K562 (cell line): ENCODE measurements around the gene KLHL22. TPM values are rescaled to one million over a fixed set of nuclear protein-coding genes. Genes with fewer than 3 reads are reported as not detected.

ENCODE experiments used
- ATAC-seq: fragments of 200-7000 bp; cut with Tn5 transposase; 3 replicates; pipeline ENCODE4 v1.9.1; 2020; ENCODE audit warnings: moderate library complexity
- BruUV-seq: library from RNA; stranded (reverse); fragments of 400-500 nt; replicated peaks from 2 replicates; lab custom pipeline; 2021; lab: Mats Ljungman, UMichigan
- CTCF ChIA-PET: fragments of 300-600 bp; formaldehyde crosslinking; extraction: SDS; loops from one replicate; lab custom pipeline; 2021; ENCODE audit warnings: low intra/inter-chr PET ratio; lab: Yijun Ruan, JAX
- POLR2A ChIA-PET: fragments of 300-600, 350-650 bp; sonication (Branson Sonifier 250); formaldehyde crosslinking; extraction: SDS; loops from one replicate; lab custom pipeline; 2021; ENCODE audit warnings: antibody characterized with exemption, inconsistent platforms; lab: Yijun Ruan, JAX
- DNase-seq, 4 experiments: peaks; one replicate each; pipeline versions ENCODE4 v3.0.0 to v3.0.0-alpha.2; 2011 to 2018; ENCODE audit warnings: low spot score in 3 of 4, mixed read lengths in 3 of 4; ENCODE audit errors: extremely low read depth in 1 of 4
- FAIRE-seq: peaks from 2 replicates; lab custom pipeline; 2011; peaks lifted over from hg19 to GRCh38; lab: Jason Lieb, UNC
- H2AFZ ChIP-seq: 2 replicates; pipeline ENCODE4 v1.6.0; 2011; ENCODE audit warnings: low read depth, low read length, control low read depth, inconsistent platforms
- H3K27ac ChIP-seq: fragments of 200-600 bp; 3 replicates; pipeline ENCODE4 v1.8.0; 2011; ENCODE audit warnings: low read depth, mild to moderate bottlenecking, control low read depth, inconsistent platforms, low read length, moderate library complexity, mixed read lengths; ENCODE audit errors: extremely low read depth
- H3K27me3 ChIP-seq, 2 experiments: fragments of 300-600 bp in 1 of 2; 2 replicates in 1 of 2; 3 replicates in 1 of 2; pipeline versions ENCODE4 v1.6.0 to v1.8.0; 2011; ENCODE audit warnings: inconsistent platforms in 2 of 2, low read length in 2 of 2, mild to moderate bottlenecking in 1 of 2, mixed read lengths in 1 of 2, moderate library complexity in 1 of 2; ENCODE audit not compliant: control insufficient read depth in 2 of 2, insufficient read depth in 2 of 2
- H3K36me3 ChIP-seq: fragments of 300-600 bp; 3 replicates; pipeline ENCODE4 v1.8.0; 2011; ENCODE audit warnings: mild to moderate bottlenecking, low read length, inconsistent platforms; ENCODE audit not compliant: control insufficient read depth, insufficient read depth
- H3K4me1 ChIP-seq, 2 experiments: fragments of 200-600 bp in 1 of 2; replicated peaks in 1 of 2; 2 replicates in 1 of 2; 3 replicates in 1 of 2; pipeline versions ENCODE4 v1.5.1 to v1.8.0; 2011; ENCODE audit warnings: inconsistent platforms in 2 of 2, low read length in 2 of 2, mild to moderate bottlenecking in 1 of 2, mixed read lengths in 1 of 2, moderate library complexity in 1 of 2; ENCODE audit not compliant: control insufficient read depth in 2 of 2, insufficient read depth in 2 of 2
- H3K4me2 ChIP-seq: 2 replicates; pipeline ENCODE4 v1.6.1; 2011; ENCODE audit warnings: low read length, control low read depth, inconsistent platforms, mixed read lengths; ENCODE audit not compliant: insufficient read depth
- H3K4me3 ChIP-seq: fragments of 200-600 bp; sonication (generic), shearing (Covaris generic); 2 replicates; pipeline ENCODE4 v1.5.1; 2016; ENCODE audit warnings: control low read depth, inconsistent platforms
- H3K79me2 ChIP-seq: fragments of 200-600 bp; 3 replicates; pipeline ENCODE4 v1.8.0; 2011; ENCODE audit warnings: low read length, inconsistent platforms; ENCODE audit not compliant: control insufficient read depth, insufficient read depth
- H3K9ac ChIP-seq, 2 experiments: 2 replicates each; pipeline versions ENCODE4 v1.6.0 to v1.6.1; 2011; ENCODE audit warnings: low read depth in 2 of 2, low read length in 2 of 2, control low read depth in 1 of 2, inconsistent platforms in 1 of 2, mild to moderate bottlenecking in 1 of 2, mixed read lengths in 1 of 2; ENCODE audit not compliant: insufficient read depth in 1 of 2
- H3K9me1 ChIP-seq: one replicate; pipeline ENCODE4 v1.6.0; 2011; ENCODE audit warnings: inconsistent platforms, mild to moderate bottlenecking, low read length, moderate library complexity; ENCODE audit not compliant: control insufficient read depth, insufficient read depth
- H3K9me3 ChIP-seq: replicated peaks from 2 replicates; pipeline ENCODE4 v1.5.1; 2011; ENCODE audit warnings: low read depth, low read length, inconsistent platforms; ENCODE audit not compliant: control insufficient read depth, insufficient read depth
- H4K20me1 ChIP-seq: replicated peaks from 2 replicates; pipeline ENCODE4 v1.6.1; 2011; ENCODE audit warnings: low read length, inconsistent platforms, mixed read lengths; ENCODE audit not compliant: control insufficient read depth, insufficient read depth
- ATF3 ChIP-seq, 2 experiments: fragments of 450-650 bp in 1 of 2; sonication (generic) in 1 of 2; formaldehyde crosslinking in 1 of 2; IDR thresholded peaks in 1 of 2; conservative IDR thresholded peaks in 1 of 2; 2 replicates each; pipeline versions ENCODE4 v1.6.1 to v1.8.1; 2016 to 2023; ENCODE audit warnings: mild to moderate bottlenecking in 2 of 2, moderate library complexity in 2 of 2, inconsistent platforms in 1 of 2, missing genetic modification reagents in 1 of 2
- CC2D1A ChIP-seq: fragments of 450-650 bp; IDR thresholded peaks from 2 replicates; pipeline ENCODE4 v1.6.1; 2017; ENCODE audit warnings: mild to moderate bottlenecking
- CHD2 ChIP-seq: IDR thresholded peaks from 2 replicates; pipeline ENCODE4 v1.6.1; 2011; ENCODE audit warnings: low read depth, low read length
- CREB1 ChIP-seq, 2 experiments: sonication (generic) in 1 of 2; formaldehyde crosslinking in 1 of 2; IDR thresholded peaks; 2 replicates each; pipeline versions ENCODE4 v1.6.1 to v1.8.0; 2012 to 2022; ENCODE audit warnings: inconsistent platforms in 1 of 2, mild to moderate bottlenecking in 1 of 2, missing genetic modification reagents in 1 of 2, moderate library complexity in 1 of 2
- DNMT1 ChIP-seq: fragments of 450-650 bp; IDR thresholded peaks from 2 replicates; pipeline ENCODE4 v1.6.1; 2016; ENCODE audit warnings: antibody characterized with exemption, mild to moderate bottlenecking
- HOMEZ ChIP-seq: fragments of 250-450 bp; sonication (Bioruptor Pico); IDR thresholded peaks from 2 replicates; pipeline ENCODE4 v1.4.0; 2020; ENCODE audit warnings: mild to moderate bottlenecking, moderate library complexity
- PTBP1 ChIP-seq: fragments of 200-400 bp; formaldehyde crosslinking; IDR thresholded peaks from 2 replicates; pipeline ENCODE4 v1.6.1; 2017; ENCODE audit warnings: low read depth, low read length
- ZBTB40 ChIP-seq, 2 experiments: fragments of 450-650 bp in 1 of 2; sonication (generic) in 1 of 2; formaldehyde crosslinking in 1 of 2; IDR thresholded peaks; 2 replicates each; pipeline versions ENCODE4 v1.7.1 to v1.9.0; 2016 to 2022; ENCODE audit warnings: inconsistent platforms in 1 of 2, mild to moderate bottlenecking in 1 of 2, missing genetic modification reagents in 1 of 2
- ZNF717 ChIP-seq: fragments of 250-450 bp; sonication (Bioruptor Pico); IDR thresholded peaks from 2 replicates; pipeline ENCODE4 v1.5.0; 2021
- WGBS: fragments of 100-300 bp; shearing (Covaris generic); methylation state at CpG from one replicate; pipeline ENCODE4 v1.1.6; 2016; ENCODE audit warnings: low coverage, mixed read lengths; ENCODE audit not compliant: insufficient coverage; ENCODE audit errors: missing lambda C conversion rate; 5-methylcytosine and 5-hydroxymethylcytosine counted together
- in situ Hi-C: fragments of 300-500 bp; cut with MboI; formaldehyde crosslinking; loops from 4 replicates; pipeline ENCODE4 v1.15.0; 2018; ENCODE audit warnings: inconsistent platforms, mixed read lengths
- intact Hi-C: fragments of 100-400 bp; cut with micrococcal nuclease; formaldehyde crosslinking; loops from 2 replicates; pipeline ENCODE4 v1.14.2; 2022
- polyA plus RNA-seq, 8 experiments: library from polyadenylated mRNA; depleted of rRNA in 4 of 8; stranded (reverse) in 5 of 8; unstranded in 3 of 8; fragments of >200 nt; fragmentation: Nextera tagmentation in 2 of 8; fragmentation: Illumina TruSeq in 1 of 8; extraction: Ambion mirVana in 2 of 8; extraction: Trizol in 1 of 8; gene quantifications; 2 replicates each; pipeline versions ENCODE4 v1.2.1 to v1.2.3, GENCODE V29; 2011 to 2014; ENCODE audit warnings: inconsistent platforms in 1 of 8, missing spikeins in 1 of 8
- total RNA-seq, 7 experiments: library from RNA; depleted of rRNA in 6 of 7; stranded (reverse); fragments of >200 nt in 6 of 7; fragmentation: Illumina TruSeq in 2 of 7; extraction: Trizol in 2 of 7; gene quantifications; 2 replicates each; pipeline versions ENCODE4 v1.2.1 to v1.2.3, GENCODE V29; 2011 to 2021; ENCODE audit warnings: low replicate concordance in 1 of 7

Gene KLHL22
- total and polyA plus RNA-seq, 9 of the 15 experiments (the other 6 are each of a cell fraction or from before 2014, with no cell fraction given): 1.3 to 25.6 (median 15.2) TPM

GRCh38 chr22:20424932-20425565 lies 70.5 kb downstream of the KLHL22 start:
- Histone ChIP-seq H3K9ac (no peak overlapping the region), H3K4me1 (peaks cover 12 to 49% of the 10 kb centered on the region in 2 experiments), H2AFZ (no peak overlapping the region), H3K27me3 (peaks cover 49 to 77% of the 10 kb centered on the region in 2 experiments; a peak in 4 of 5 replicates), H3K4me3 (no peak overlapping the region), H3K36me3 (no peaks in the 10 kb centered on the region), H3K4me2 (no peak overlapping the region), H3K79me2 (no peaks in the 10 kb centered on the region), H3K9me1 (peaks cover 6% of the 10 kb centered on the region), H3K27ac (no peak overlapping the region), H4K20me1 (peaks cover 38% of the 10 kb centered on the region), H3K9me3 (no peaks in the 10 kb centered on the region)
- no peak for FAIRE-seq
- ChIA-PET POLR2A (no interaction called here), CTCF (no interaction called here)
- in situ Hi-C loops (loop anchor here (5.0 to 25.0 kb wide), 3 partner anchors 32 to 1888 kb away; partner anchors contain the start of gene TMEM191B), intact Hi-C loops (no loop called here)
- DNase-seq: peak in 2 of 4 experiments; percentile 70 to 73
- no peak for ATAC-seq
- BruUV-seq: no TSS peak
- WGBS: 85% methylated on average over 58 of the region's 59 CpGs
- peak; percentile 35; the same call in 1 of the 2 replicates for TF ChIP-seq CHD2
- TF ChIP-seq HOMEZ (CRISPR knock-in tag): no peak
- peak; percentile 30; the same call in 1 of the 2 replicates for TF ChIP-seq CC2D1A
- no peak for TF ChIP-seq CREB1 (IDR thresholded peaks at IDR 0.05)
- TF ChIP-seq CREB1 (CRISPR knock-in tag; IDR thresholded peaks at IDR 0.05): no peak
- peak; percentile 84 for TF ChIP-seq ATF3 (IDR thresholded peaks at IDR 0.05)
- TF ChIP-seq ATF3 (CRISPR knock-in tag; conservative IDR thresholded peaks at IDR 0.05): no peak
- no peak for TF ChIP-seq ZBTB40 (IDR thresholded peaks at IDR 0.05)
- TF ChIP-seq ZBTB40 (CRISPR knock-in tag; IDR thresholded peaks at IDR 0.05): 0 out of 2 replicates have a peak, but pooled peaks have one; percentile 24
- no peak for TF ChIP-seq DNMT1
- TF ChIP-seq ZNF717: no peak
- no peak for TF ChIP-seq PTBP1
